HG02678 (cell line): ENCODE results near the gene FAT1.
A peak's percentile ranks its signal among the peaks of the same experiment; 100 is the strongest.

Experiments used
- ATAC-seq: cut with Tn5 transposase; IDR thresholded peaks from one replicate; pipeline ENCODE4 v1.9.1; 2021; ENCODE audit warnings: mild to moderate bottlenecking, moderate library complexity; ENCODE audit not compliant: unreplicated experiment

FAT1 gene

GRCh38 chr4:186624951-186625350 lies 98.7 kb downstream of the FAT1 start:
- no peak for ATAC-seq

GRCh38 chr4:186623546-186623945 lies 100.1 kb downstream of the FAT1 start:
- no peak for ATAC-seq

- ATAC-seq: no peak
Measured at GRCh38 chr4:186622788-186623464, 100.7 kb downstream of the FAT1 start.

GRCh38 chr4:186621959-186622553 lies 101.6 kb downstream of the FAT1 start:
- no peak for ATAC-seq

- no peak for ATAC-seq
Measured at GRCh38 chr4:186619088-186619487, 104.6 kb downstream of the FAT1 start.

- no peak for ATAC-seq
Measured at GRCh38 chr4:186617921-186618320, 105.7 kb downstream of the FAT1 start.

GRCh38 chr4:186607490-186607889 lies 116.2 kb downstream of the FAT1 start:
- no peak for ATAC-seq

- ATAC-seq: no peak
Measured at GRCh38 chr4:186606591-186606992, 117.1 kb downstream of the FAT1 start.

- no peak for ATAC-seq
Measured at GRCh38 chr4:186605261-186605865, 118.3 kb downstream of the FAT1 start.

GRCh38 chr4:186604124-186604807 lies 119.4 kb downstream of the FAT1 start:
- no peak for ATAC-seq

GRCh38 chr4:186602978-186603377 lies 120.7 kb downstream of the FAT1 start:
- no peak for ATAC-seq

- no peak for ATAC-seq
Measured at GRCh38 chr4:186599483-186599882, 124.2 kb downstream of the FAT1 start.

- ATAC-seq: no peak
Measured at GRCh38 chr4:186598686-186599085, 125.0 kb downstream of the FAT1 start.

GRCh38 chr4:186596850-186597390 lies 126.7 kb downstream of the FAT1 start:
- no peak for ATAC-seq

GRCh38 chr4:186596346-186596745 lies 127.3 kb downstream of the FAT1 start:
- no peak for ATAC-seq

- no peak for ATAC-seq
Measured at GRCh38 chr4:186593587-186593973, 130.1 kb downstream of the FAT1 start.

GRCh38 chr4:186592966-186593586 lies 130.6 kb downstream of the FAT1 start:
- ATAC-seq: no peak

GRCh38 chr4:186592445-186592844 lies 131.2 kb downstream of the FAT1 start:
- no peak for ATAC-seq

- ATAC-seq: no peak
Measured at GRCh38 chr4:186591651-186592050, 132.0 kb downstream of the FAT1 start.

GRCh38 chr4:186588503-186588902 lies 135.2 kb downstream of the FAT1 start:
- no peak for ATAC-seq

- ATAC-seq: peak; percentile 83
Measured at GRCh38 chr4:186587416-186588018, 136.1 kb downstream of the FAT1 start.
